Naive thymus-derived CD8-positive, alpha-beta T cell (primary cell): ENCODE results near the gene TYSND1. TPM values are rescaled to one million over a fixed set of nuclear protein-coding genes. Genes with fewer than 3 reads are reported as not detected.
"Not testable (repeated sequence)": the region's sequence is repeated elsewhere in the genome, so short reads cannot be mapped to it uniquely, and the experiment has no call there.

Experiments
- ATAC-seq, 2 donors: fragments of 150-1000 bp; cut with Tn5 transposase in 1 of 2; sonication (Bioruptor Pico), chemical (Tn5 transposase) in 1 of 2; 1 replicate in 1 of 2; 2 replicates in 1 of 2; pipeline ENCODE4 v1.10.0; 2021; ENCODE audit warnings: mild to moderate bottlenecking in 2 of 2, moderate library complexity in 2 of 2
- POLR2A ChIA-PET: fragments of 350-600 bp; sonication (Branson Sonifier 250); formaldehyde crosslinking; loops from one replicate; lab custom pipeline; 2021; ENCODE audit warnings: antibody characterized with exemption; lab: Charles Lee
- DNase-seq, 10 donors: peaks; one replicate each; pipeline versions ENCODE4 v3.0.0 to v3.0.0-alpha.2; 2020 to 2022
- H3K27ac Mint-ChIP-seq, 10 donors: one replicate each; pipeline ENCODE4 v1.8.0; 2020 to 2022; ENCODE audit warnings: mild to moderate bottlenecking in 10 of 10, mixed read lengths in 10 of 10, moderate library complexity in 4 of 10, inconsistent platforms in 1 of 10
- H3K27me3 Mint-ChIP-seq, 5 donors: one replicate each; pipeline ENCODE4 v1.8.0; 2021 to 2022; ENCODE audit warnings: mixed read lengths in 5 of 5
- H3K36me3 Mint-ChIP-seq, 3 donors: one replicate each; pipeline ENCODE4 v1.8.0; 2020 to 2022; ENCODE audit warnings: mixed read lengths in 3 of 3, mild to moderate bottlenecking in 2 of 3, inconsistent platforms in 1 of 3
- H3K4me1 Mint-ChIP-seq, 4 donors: one replicate each; pipeline ENCODE4 v1.8.0; 2021 to 2022; ENCODE audit warnings: mixed read lengths in 4 of 4
- H3K4me3 Mint-ChIP-seq, 10 donors: one replicate each; pipeline ENCODE4 v1.8.0; 2020 to 2022; ENCODE audit warnings: mild to moderate bottlenecking in 10 of 10, mixed read lengths in 10 of 10, moderate library complexity in 6 of 10, inconsistent platforms in 1 of 10
- H3K9me3 Mint-ChIP-seq, 9 donors: one replicate each; pipeline ENCODE4 v1.8.0; 2020 to 2022; ENCODE audit warnings: mixed read lengths in 9 of 9, mild to moderate bottlenecking in 3 of 9, inconsistent platforms in 1 of 9, moderate library complexity in 1 of 9
- polyA plus RNA-seq, 3 donors: library from polyadenylated mRNA; unstranded; fragments of 300-500 nt; fragmentation: Illumina TruSeq; gene quantifications; one replicate each; pipeline ENCODE4 v1.2.3, GENCODE V29; 2021
- total RNA-seq, 8 experiments: library from RNA in 2 of 8; stranded (reverse) in 2 of 8; gene quantifications; one replicate each; pipeline ENCODE4 v1.2.3 and lab custom pipeline; 2021 to 2026

TYSND1 gene
- total and polyA plus RNA-seq, 5 experiments from 2014 or later = 23.0 to 35.3 (median 28.8) TPM

- DNase-seq (no peak), ATAC-seq (no peak)
- Mint-ChIP-seq H3K9me3 (no peaks in the 10 kb centered on the region), H3K4me3 (peak overlapping the region; percentile 84 to 91 (median 90)), H3K4me1 (peaks cover 11 to 37% (median 26%) of the 10 kb centered on the region in 4 donors), H3K27ac (peak overlapping the region in 8 of 10 donors; percentile 60 to 95 (median 92)), H3K27me3 (peaks cover 0 to 1% (median 0%) of the 10 kb centered on the region in 5 donors), H3K36me3 (peaks cover 0 to 2% (median 0%) of the 10 kb centered on the region in 3 donors)
- POLR2A ChIA-PET = no interaction called here
These were observed 15.0 kb downstream of the TYSND1 start for GRCh38 chr10:70131560-70131937.

DNA sequence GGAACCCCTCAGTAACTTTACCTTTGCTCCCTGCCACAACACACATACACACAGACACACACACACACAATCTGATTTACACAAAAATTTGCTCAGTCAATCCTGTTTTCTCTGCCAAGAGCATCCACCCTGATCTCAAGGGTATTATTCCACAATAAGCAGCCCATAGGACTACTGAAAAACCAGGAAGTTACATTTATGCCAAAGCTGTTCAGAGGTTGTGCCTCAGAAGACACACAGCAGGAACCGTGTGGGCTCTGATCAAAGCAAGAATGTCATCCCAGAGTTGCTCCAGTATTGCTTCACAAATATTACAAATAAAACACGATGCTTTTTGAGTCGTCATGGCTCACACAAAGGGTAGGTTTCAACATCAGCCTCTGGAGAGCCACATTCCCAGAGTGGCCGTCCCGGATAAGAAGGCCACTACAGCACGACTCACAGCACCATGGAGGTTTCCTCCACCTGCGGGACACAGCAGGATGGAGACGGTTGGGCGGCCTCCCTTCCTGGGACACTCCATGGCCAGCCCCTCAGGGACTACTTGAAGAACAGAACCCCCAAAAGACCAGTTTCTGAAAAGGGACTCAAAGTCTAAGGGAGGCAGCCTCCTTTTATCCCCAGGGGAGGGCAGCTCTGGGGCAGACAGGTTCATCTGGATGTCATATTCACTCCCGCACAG lies 15.5 kb downstream of the TYSND1 start:
- ATAC-seq = no peak
- Mint-ChIP-seq H3K27me3 (peaks cover 0 to 1% (median 0%) of the 10 kb centered on the region in 5 donors), H3K27ac (peak overlapping the region in 5 of 10 donors; percentile 2 to 95 (median 72)), H3K4me3 (peak overlapping the region in 9 of 10 donors; percentile 4 to 91 (median 48)), H3K36me3 (peaks cover 0 to 2% (median 0%) of the 10 kb centered on the region in 3 donors), H3K9me3 (no peaks in the 10 kb centered on the region), H3K4me1 (peaks cover 11 to 32% (median 26%) of the 10 kb centered on the region in 4 donors)
- no peak for DNase-seq
- POLR2A ChIA-PET = no interaction called here

- no peak for ATAC-seq
- POLR2A ChIA-PET = interaction anchor here (0.5 kb wide), 1 partner anchor 722 kb away, joined by 3 read pairs; no protein-coding TSS in a partner anchor
- Mint-ChIP-seq H3K9me3 (no peaks in the 10 kb centered on the region), H3K4me1 (peaks cover 6 to 17% (median 13%) of the 10 kb centered on the region in 4 donors), H3K36me3 (peaks cover 0 to 2% (median 0%) of the 10 kb centered on the region in 3 donors), H3K27me3 (no peaks in the 10 kb centered on the region), H3K27ac (no peak overlapping the region), H3K4me3 (no peak overlapping the region)
- no peak for DNase-seq
These were observed 19.7 kb downstream of the TYSND1 start for GRCh38 chr10:70126700-70127395.

DNA sequence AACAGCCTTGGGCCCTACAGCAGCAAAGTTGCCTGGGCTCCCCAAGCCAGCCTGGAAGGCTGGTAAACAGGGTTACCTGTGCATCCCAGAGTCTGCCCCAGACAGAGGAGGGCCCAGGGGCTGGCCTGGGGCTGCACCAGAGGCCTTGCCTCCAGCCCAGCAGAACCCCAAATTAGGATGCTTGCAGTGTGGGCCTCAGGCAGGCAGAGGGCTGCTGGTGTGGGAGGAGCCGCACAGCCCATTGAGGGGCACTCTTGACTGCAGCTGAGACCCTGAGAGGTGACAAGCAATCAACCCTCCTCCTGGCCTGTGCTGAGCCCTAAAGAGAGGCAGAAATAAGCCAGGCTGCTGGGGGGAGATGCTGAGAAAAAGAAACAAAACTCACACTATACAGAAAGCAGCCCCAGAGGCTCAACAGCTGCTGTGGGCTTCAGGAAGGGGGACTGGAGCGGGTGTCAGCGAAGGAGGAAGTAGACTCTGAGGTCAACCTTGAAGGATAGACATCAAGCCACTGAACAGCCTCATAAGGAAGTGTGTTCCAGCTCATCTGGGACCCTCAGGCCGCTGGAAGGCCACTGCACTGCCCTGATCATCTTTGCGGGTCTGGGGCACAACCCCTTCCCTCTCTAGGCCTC lies 20.5 kb downstream of the TYSND1 start:
- Mint-ChIP-seq H3K4me3 (no peak overlapping the region), H3K36me3 (peaks cover 0 to 2% (median 0%) of the 10 kb centered on the region in 3 donors), H3K9me3 (no peaks in the 10 kb centered on the region), H3K27me3 (no peaks in the 10 kb centered on the region), H3K4me1 (peaks cover 3 to 9% (median 7%) of the 10 kb centered on the region in 4 donors), H3K27ac (no peak overlapping the region)
- POLR2A ChIA-PET = interaction anchor here (0.5 kb wide), 1 partner anchor 722 kb away, joined by 3 read pairs; no protein-coding TSS in a partner anchor
- DNase-seq (no peak), ATAC-seq (no peak)

DNA sequence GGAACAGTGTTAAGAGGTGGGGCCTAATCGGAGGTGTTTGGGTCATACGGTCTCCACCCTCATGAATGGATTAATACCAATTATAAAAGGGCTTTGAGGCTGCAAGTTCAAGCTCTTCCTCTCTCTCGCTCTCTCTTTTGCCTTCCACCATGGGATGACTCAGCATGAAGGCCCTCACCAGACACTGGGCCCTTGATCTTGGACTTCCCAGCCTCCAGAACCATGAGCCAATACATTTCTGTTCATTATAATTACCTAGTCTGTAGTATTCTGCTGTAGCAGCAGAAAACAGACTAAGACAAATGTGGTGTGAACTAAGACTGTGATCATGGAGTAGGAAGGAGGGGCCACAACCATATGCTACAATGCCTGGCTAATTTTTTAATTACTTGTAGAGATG lies 21.6 kb downstream of the TYSND1 start:
- H3K36me3 Mint-ChIP-seq = peaks cover 0 to 8% (median 6%) of the 10 kb centered on the region in 3 donors
- peaks cover 0 to 7% (median 3%) of the 10 kb centered on the region in 4 donors for H3K4me1 Mint-ChIP-seq
- no peak for ATAC-seq
- peak overlapping the region in 1 of 10 donors; percentile 34 for H3K27ac Mint-ChIP-seq
- H3K4me3 Mint-ChIP-seq = no peak overlapping the region
- no peak for DNase-seq
- POLR2A ChIA-PET = no interaction called here
- H3K9me3 Mint-ChIP-seq = no peaks in the 10 kb centered on the region
- no peaks in the 10 kb centered on the region for H3K27me3 Mint-ChIP-seq

GRCh38 chr10:70124415-70124814 lies 22.1 kb downstream of the TYSND1 start:
- peak overlapping the region in 1 of 10 donors; percentile 40 for H3K27ac Mint-ChIP-seq
- peaks cover 0 to 8% (median 6%) of the 10 kb centered on the region in 3 donors for H3K36me3 Mint-ChIP-seq
- POLR2A ChIA-PET = no interaction called here
- H3K4me3 Mint-ChIP-seq = no peak overlapping the region
- no peak for ATAC-seq
- no peaks in the 10 kb centered on the region for H3K27me3 Mint-ChIP-seq
- peaks cover 0 to 7% (median 3%) of the 10 kb centered on the region in 4 donors for H3K4me1 Mint-ChIP-seq
- no peaks in the 10 kb centered on the region for H3K9me3 Mint-ChIP-seq
- no peak for DNase-seq

DNA sequence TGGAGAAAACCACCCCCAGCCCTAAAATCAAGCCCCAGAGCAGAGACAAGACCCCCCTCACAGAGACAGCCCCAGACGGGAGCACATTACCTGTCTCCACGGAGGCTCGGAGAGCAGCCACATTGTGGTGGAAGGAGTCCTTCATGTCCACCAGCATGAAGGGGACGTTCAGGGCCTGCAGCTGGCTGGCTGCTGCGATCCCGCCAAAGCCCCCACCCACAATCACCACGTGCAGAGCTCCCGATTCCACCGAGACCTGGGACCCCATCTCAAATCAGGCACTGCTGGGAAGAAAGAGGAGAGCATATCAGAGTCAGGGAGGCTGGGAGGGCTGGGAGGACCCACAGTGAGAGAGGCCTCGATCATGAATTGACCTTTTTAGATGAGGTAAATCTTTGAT lies 22.7 kb downstream of the TYSND1 start:
- POLR2A ChIA-PET = no interaction called here
- no peaks in the 10 kb centered on the region for H3K27me3 Mint-ChIP-seq
- H3K4me1 Mint-ChIP-seq = peaks cover 0 to 7% (median 3%) of the 10 kb centered on the region in 4 donors
- H3K36me3 Mint-ChIP-seq = peaks cover 0 to 9% (median 6%) of the 10 kb centered on the region in 3 donors
- H3K27ac Mint-ChIP-seq = no peak overlapping the region
- ATAC-seq (no peak), DNase-seq (no peak)
- no peaks in the 10 kb centered on the region for H3K9me3 Mint-ChIP-seq
- no peak overlapping the region for H3K4me3 Mint-ChIP-seq

- H3K27ac Mint-ChIP-seq = peak overlapping the region in 1 of 10 donors; percentile 57
- POLR2A ChIA-PET, H3K9me3 Mint-ChIP-seq, H3K36me3 Mint-ChIP-seq, ATAC-seq, H3K4me3 Mint-ChIP-seq, DNase-seq, H3K27me3 Mint-ChIP-seq, H3K4me1 Mint-ChIP-seq: not testable (repeated sequence)
These were observed 23.3 kb downstream of the TYSND1 start for GRCh38 chr10:70123166-70123565.

GRCh38 chr10:70122742-70123141 lies 23.8 kb downstream of the TYSND1 start:
- POLR2A ChIA-PET = no interaction called here
- Mint-ChIP-seq H3K27me3 (no peaks in the 10 kb centered on the region), H3K4me1 (peaks cover 0 to 7% (median 2%) of the 10 kb centered on the region in 4 donors), H3K36me3 (peaks cover 0 to 9% (median 6%) of the 10 kb centered on the region in 3 donors), H3K9me3 (no peaks in the 10 kb centered on the region), H3K4me3 (no peak overlapping the region), H3K27ac (no peak overlapping the region)
- ATAC-seq (no peak), DNase-seq (no peak)

GRCh38 chr10:70121281-70121949 lies 25.1 kb downstream of the TYSND1 start:
- H3K9me3 Mint-ChIP-seq = no peaks in the 10 kb centered on the region
- ATAC-seq (no peak), DNase-seq (no peak)
- peaks cover 0 to 8% (median 4%) of the 10 kb centered on the region in 4 donors for H3K4me1 Mint-ChIP-seq
- H3K4me3 Mint-ChIP-seq = no peak overlapping the region
- POLR2A ChIA-PET = interaction anchor here (1.6 kb wide), 1 partner anchor 25 kb away, joined by 5 read pairs; the partner anchor contains the start of gene TYSND1
- H3K36me3 Mint-ChIP-seq = peaks cover 0 to 9% (median 6%) of the 10 kb centered on the region in 3 donors
- no peaks in the 10 kb centered on the region for H3K27me3 Mint-ChIP-seq
- no peak overlapping the region for H3K27ac Mint-ChIP-seq

DNA sequence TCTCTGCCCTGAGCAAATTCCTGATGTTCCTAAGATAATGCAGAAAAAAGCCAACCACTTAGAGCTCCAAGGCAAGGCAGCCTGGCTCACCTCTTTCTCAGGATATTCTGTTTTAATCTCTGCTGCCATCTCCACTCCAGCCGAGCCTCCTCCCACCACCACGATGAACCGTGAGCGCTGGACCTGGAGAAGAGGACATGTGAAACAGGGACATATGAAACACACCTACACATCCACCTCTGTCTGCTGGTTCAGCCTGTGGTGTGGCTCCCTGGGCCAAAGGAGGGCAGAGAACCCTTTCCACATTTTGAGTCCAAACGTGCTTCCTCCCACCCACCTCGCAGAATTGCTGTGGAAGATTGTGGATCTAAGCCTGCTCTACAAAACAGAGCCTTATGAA lies 26.1 kb downstream of the TYSND1 start:
- POLR2A ChIA-PET = no interaction called here

DNA sequence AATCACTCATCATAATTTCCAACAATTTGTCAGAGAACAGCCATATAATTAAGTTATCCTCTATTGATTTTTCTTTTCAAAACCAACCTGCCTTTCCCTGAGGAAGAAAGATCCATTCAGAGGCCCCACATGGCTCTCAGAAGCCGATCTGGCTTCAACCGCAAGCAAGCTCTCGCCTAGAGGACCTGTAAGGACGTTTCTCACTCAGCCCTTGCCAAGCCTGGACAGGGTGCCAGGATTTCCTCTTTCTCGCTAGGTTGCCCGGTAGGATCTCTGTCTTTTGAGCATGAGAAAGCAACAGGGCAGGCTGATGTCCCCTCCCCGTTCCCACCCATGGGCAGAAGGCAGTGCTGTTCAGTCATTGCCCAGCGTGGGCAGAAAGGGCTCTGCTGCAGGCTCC lies 26.9 kb downstream of the TYSND1 start:
- DNase-seq = no peak
- H3K4me1 Mint-ChIP-seq = peaks cover 0 to 13% (median 9%) of the 10 kb centered on the region in 4 donors
- POLR2A ChIA-PET = interaction anchor here (2.0 kb wide), 1 partner anchor 26 kb away, joined by 4 read pairs; no protein-coding TSS in a partner anchor
- H3K27ac Mint-ChIP-seq = no peak overlapping the region
- no peak for ATAC-seq
- no peak overlapping the region for H3K4me3 Mint-ChIP-seq
- peaks cover 0 to 9% (median 6%) of the 10 kb centered on the region in 3 donors for H3K36me3 Mint-ChIP-seq
- no peaks in the 10 kb centered on the region for H3K27me3 Mint-ChIP-seq
- no peaks in the 10 kb centered on the region for H3K9me3 Mint-ChIP-seq

More for the DNA sequence above, 26.1 kb downstream of the TYSND1 start:
- ATAC-seq = no peak
- Mint-ChIP-seq H3K36me3 (peaks cover 0 to 9% (median 6%) of the 10 kb centered on the region in 3 donors), H3K27ac (no peak overlapping the region), H3K27me3 (no peaks in the 10 kb centered on the region), H3K4me3 (no peak overlapping the region), H3K4me1 (peaks cover 1 to 14% (median 9%) of the 10 kb centered on the region in 4 donors), H3K9me3 (no peaks in the 10 kb centered on the region)
- DNase-seq = no peak
